SK-N-SH (cell line): ENCODE data around the gene POU2F3. TPM values are rescaled to one million over a fixed set of nuclear protein-coding genes. Genes with fewer than 3 reads are reported as not detected.
"Not testable (repeated sequence)": the region's sequence is repeated elsewhere in the genome, so short reads cannot be mapped to it uniquely, and the experiment has no call there.

Experiments
- CTCF ChIA-PET: fragments of 300-600, 350-600 bp; formaldehyde crosslinking; extraction: SDS; loops from one replicate; lab custom pipeline; 2021; lab: Yijun Ruan, JAX
- POLR2A ChIA-PET: fragments of 350-600 bp; sonication (Branson Sonifier 250); formaldehyde crosslinking; extraction: SDS; loops from one replicate; lab custom pipeline; 2020; ENCODE audit warnings: antibody characterized with exemption, inconsistent platforms; lab: Yijun Ruan, JAX
- DNase-seq: peaks from one replicate; pipeline ENCODE4 v3.0.0; 2012
- H2AFZ ChIP-seq: fragments of 200-600 bp; sonication (generic); 2 replicates; pipeline ENCODE4 v1.8.1; 2016; ENCODE audit warnings: antibody characterized with exemption, mild to moderate bottlenecking, low read depth
- H3F3A ChIP-seq: fragments of 200-600 bp; sonication (generic); replicated peaks from 2 replicates; pipeline ENCODE3; 2016; ENCODE audit warnings: antibody characterized with exemption, mild to moderate bottlenecking; ENCODE audit not compliant: insufficient read depth
- H3K27ac ChIP-seq, 2 experiments: fragments of 200-500 bp in 1 of 2; fragments of 200-600 bp in 1 of 2; sonication (Bioruptor generic) in 1 of 2; sonication (generic), shearing (Covaris generic) in 1 of 2; 2 replicates each; pipeline versions ENCODE4 v1.5.1 to v1.6.1; 2014 to 2016; ENCODE audit warnings: low read depth in 2 of 2, inconsistent platforms in 1 of 2, low read length in 1 of 2, mild to moderate bottlenecking in 1 of 2, mixed read lengths in 1 of 2
- H3K27me3 ChIP-seq: fragments of 200-600 bp; sonication (generic), shearing (Covaris generic); 2 replicates; pipeline ENCODE4 v1.6.1; 2016; ENCODE audit warnings: mixed run types; ENCODE audit not compliant: insufficient read depth
- H3K36me3 ChIP-seq, 2 experiments: fragments of 200-500 bp in 1 of 2; fragments of 200-600 bp in 1 of 2; sonication (Bioruptor generic) in 1 of 2; sonication (generic) in 1 of 2; replicated peaks in 1 of 2; 2 replicates each; pipeline versions ENCODE3 to v1.5.1; 2014 to 2016; ENCODE audit warnings: low read length in 1 of 2, mild to moderate bottlenecking in 1 of 2; ENCODE audit not compliant: insufficient read depth in 2 of 2, control insufficient read depth in 1 of 2
- H3K4me1 ChIP-seq, 2 experiments: fragments of 200-500 bp in 1 of 2; fragments of 200-600 bp in 1 of 2; sonication (Bioruptor generic) in 1 of 2; sonication (generic), shearing (Covaris generic) in 1 of 2; 2 replicates each; pipeline versions ENCODE4 v1.5.1 to v1.6.1; 2014 to 2016; ENCODE audit warnings: low read depth in 1 of 2, low read length in 1 of 2, mixed run types in 1 of 2; ENCODE audit not compliant: insufficient read depth in 2 of 2, control insufficient read depth in 1 of 2
- H3K4me2 ChIP-seq: fragments of 200-600 bp; sonication (generic), shearing (Covaris generic); 2 replicates; pipeline ENCODE4 v1.6.1; 2017; ENCODE audit warnings: mixed run types
- H3K4me3 ChIP-seq, 2 experiments: fragments of 200-500 bp in 1 of 2; fragments of 200-600 bp in 1 of 2; sonication (Bioruptor generic) in 1 of 2; sonication (generic), shearing (Covaris generic) in 1 of 2; 2 replicates each; pipeline versions ENCODE4 v1.5.1 to v1.8.1; 2014 to 2016; ENCODE audit warnings: low read depth in 2 of 2, inconsistent platforms in 1 of 2, low read length in 1 of 2, mild to moderate bottlenecking in 1 of 2, mixed read lengths in 1 of 2, moderate library complexity in 1 of 2
- H3K79me2 ChIP-seq: fragments of 200-600 bp; sonication (generic); 2 replicates; pipeline ENCODE4 v1.8.1; 2017; ENCODE audit warnings: mild to moderate bottlenecking; ENCODE audit not compliant: insufficient read depth
- H3K9ac ChIP-seq: fragments of 200-600 bp; sonication (generic); 2 replicates; pipeline ENCODE4 v1.6.1; 2017; ENCODE audit warnings: mixed run types
- H3K9me2 ChIP-seq: fragments of 200-600 bp; sonication (generic); 2 replicates; pipeline ENCODE4 v1.6.1; 2017; ENCODE audit warnings: mixed run types
- H3K9me3 ChIP-seq: fragments of 200-600 bp; sonication (generic); 2 replicates; pipeline ENCODE4 v1.6.1; 2017; ENCODE audit warnings: mixed run types, mild to moderate bottlenecking, moderate library complexity
- H4K20me1 ChIP-seq: fragments of 200-600 bp; sonication (generic); 2 replicates; pipeline ENCODE4 v1.6.1; 2017; ENCODE audit warnings: mild to moderate bottlenecking, mixed run types; ENCODE audit not compliant: insufficient read depth
- CHD2 ChIP-seq: fragments of 150-350 bp; IDR thresholded peaks from 2 replicates; pipeline ENCODE4 v1.6.1; 2018; ENCODE audit warnings: low read length; ENCODE audit not compliant: partially characterized antibody
- EP300 ChIP-seq, 2 experiments: IDR thresholded peaks; 2 replicates each; pipeline versions ENCODE4 v1.4.0 to v1.6.1; 2012; ENCODE audit warnings: borderline replicate concordance in 1 of 2, low read depth in 1 of 2, low read length in 1 of 2
- EZH2phosphoT487 ChIP-seq: fragments of 200-600 bp; sonication (generic); IDR thresholded peaks from 2 replicates; pipeline ENCODE4 v1.6.1; 2017; ENCODE audit warnings: low read depth, mixed run types, mild to moderate bottlenecking, antibody characterized with exemption, moderate library complexity, borderline replicate concordance
- FOXJ3 ChIP-seq: sonication (generic); formaldehyde crosslinking; IDR thresholded peaks from 2 replicates; pipeline ENCODE4 v1.5.1; 2020; ENCODE audit warnings: mild to moderate bottlenecking, missing genetic modification reagents
- GATA2 ChIP-seq: sonication (generic); formaldehyde crosslinking; IDR thresholded peaks from 2 replicates; pipeline ENCODE4 v1.5.0; 2020; ENCODE audit warnings: mild to moderate bottlenecking, missing genetic modification reagents
- JUND ChIP-seq: IDR thresholded peaks from 2 replicates; pipeline ENCODE4 v1.4.0; 2012
- MEF2A ChIP-seq: IDR thresholded peaks from 2 replicates; pipeline ENCODE4 v1.4.0; 2012; ENCODE audit warnings: low read depth, borderline replicate concordance
- NFIC ChIP-seq: IDR thresholded peaks from 2 replicates; pipeline ENCODE4 v1.4.0; 2012; ENCODE audit warnings: borderline replicate concordance
- POLR2AphosphoS5 ChIP-seq: IDR thresholded peaks from 2 replicates; pipeline ENCODE4 v1.6.1; 2012; ENCODE audit warnings: low read depth, low read length
- REST ChIP-seq: IDR thresholded peaks from 2 replicates; pipeline ENCODE4 v1.6.1; 2012; ENCODE audit warnings: mild to moderate bottlenecking, low read depth, low read length, moderate library complexity
- RFX5 ChIP-seq: IDR thresholded peaks from 2 replicates; pipeline ENCODE4 v1.6.1; 2012; ENCODE audit warnings: mild to moderate bottlenecking, improper control_type of control experiment, low read length
- RXRA ChIP-seq: IDR thresholded peaks from 2 replicates; pipeline ENCODE4 v1.4.0; 2012; ENCODE audit warnings: low read depth, mild to moderate bottlenecking, borderline replicate concordance
- SMC3 ChIP-seq: IDR thresholded peaks from 2 replicates; pipeline ENCODE4 v1.6.1; 2012; ENCODE audit warnings: low read depth, low read length, improper control_type of control experiment
- TAF1 ChIP-seq: IDR thresholded peaks from 2 replicates; pipeline ENCODE4 v1.6.1; 2012; ENCODE audit warnings: low read depth, mild to moderate bottlenecking, low read length, moderate library complexity, borderline replicate concordance
- WGBS: methylation state at CpG from one replicate; pipeline ENCODE4 v1.1.6; 2017; ENCODE audit warnings: low lambda C conversion rate; 5-methylcytosine and 5-hydroxymethylcytosine counted together
- polyA plus RNA-seq, 3 experiments: library from polyadenylated mRNA; depleted of rRNA; stranded (reverse); fragments of >200 nt; gene quantifications; 2 replicates each; pipeline ENCODE4 v1.2.3, GENCODE V29; 2012
- TF ChIP-seq, protein P1 (sequence below): fragments of 200-600 bp; sonication (generic); IDR thresholded peaks from 2 replicates; pipeline ENCODE4 v1.6.1; 2017; ENCODE audit warnings: antibody characterized with exemption, mild to moderate bottlenecking, moderate library complexity
- TF ChIP-seq, protein P2 (sequence below): IDR thresholded peaks from 2 replicates; pipeline ENCODE4; 2012

POU2F3 gene
- polyA plus RNA-seq, 1 of the 3 experiments (the other 2 are of a cell fraction), result 0.02 TPM

GRCh38 chr11:120273432-120273831 lies 33.5 kb downstream of the POU2F3 start:
- no peaks in the 10 kb centered on the region for H3K36me3 ChIP-seq
- no peaks in the 10 kb centered on the region for H3F3A ChIP-seq
- POLR2A ChIA-PET, result no interaction called here
- H4K20me1 ChIP-seq, result no peaks in the 10 kb centered on the region
- H3K27ac ChIP-seq, result no peak overlapping the region
- WGBS, result 92% methylated on average over 2 of the region's 2 CpGs
- H3K79me2 ChIP-seq, result no peaks in the 10 kb centered on the region
- H2AFZ ChIP-seq, result no peak overlapping the region
- H3K4me1 ChIP-seq, result peaks cover 0 to 5% of the 10 kb centered on the region in 2 experiments; a peak in 1 of 4 replicates
- no peaks in the 10 kb centered on the region; the same call in 1 of the 2 replicates for H3K27me3 ChIP-seq
- H3K4me3 ChIP-seq, result no peak overlapping the region
- H3K4me2 ChIP-seq, result no peak overlapping the region
- H3K9ac ChIP-seq, result no peak overlapping the region
- H3K9me3 ChIP-seq, result no peaks in the 10 kb centered on the region
- CTCF ChIA-PET, result interaction anchor here (0.6 to 2.5 kb wide), 3 partner anchors 29 to 60 kb away, joined by 3 to 21 read pairs (median 3); no protein-coding TSS in a partner anchor
- no peak for DNase-seq
- no peaks in the 10 kb centered on the region for H3K9me2 ChIP-seq
- TF ChIP-seq, protein P1, sequence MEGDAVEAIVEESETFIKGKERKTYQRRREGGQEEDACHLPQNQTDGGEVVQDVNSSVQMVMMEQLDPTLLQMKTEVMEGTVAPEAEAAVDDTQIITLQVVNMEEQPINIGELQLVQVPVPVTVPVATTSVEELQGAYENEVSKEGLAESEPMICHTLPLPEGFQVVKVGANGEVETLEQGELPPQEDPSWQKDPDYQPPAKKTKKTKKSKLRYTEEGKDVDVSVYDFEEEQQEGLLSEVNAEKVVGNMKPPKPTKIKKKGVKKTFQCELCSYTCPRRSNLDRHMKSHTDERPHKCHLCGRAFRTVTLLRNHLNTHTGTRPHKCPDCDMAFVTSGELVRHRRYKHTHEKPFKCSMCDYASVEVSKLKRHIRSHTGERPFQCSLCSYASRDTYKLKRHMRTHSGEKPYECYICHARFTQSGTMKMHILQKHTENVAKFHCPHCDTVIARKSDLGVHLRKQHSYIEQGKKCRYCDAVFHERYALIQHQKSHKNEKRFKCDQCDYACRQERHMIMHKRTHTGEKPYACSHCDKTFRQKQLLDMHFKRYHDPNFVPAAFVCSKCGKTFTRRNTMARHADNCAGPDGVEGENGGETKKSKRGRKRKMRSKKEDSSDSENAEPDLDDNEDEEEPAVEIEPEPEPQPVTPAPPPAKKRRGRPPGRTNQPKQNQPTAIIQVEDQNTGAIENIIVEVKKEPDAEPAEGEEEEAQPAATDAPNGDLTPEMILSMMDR, result no peak
- no peak for TF ChIP-seq EZH2phosphoT487
- no peak for TF ChIP-seq CHD2

DNA sequence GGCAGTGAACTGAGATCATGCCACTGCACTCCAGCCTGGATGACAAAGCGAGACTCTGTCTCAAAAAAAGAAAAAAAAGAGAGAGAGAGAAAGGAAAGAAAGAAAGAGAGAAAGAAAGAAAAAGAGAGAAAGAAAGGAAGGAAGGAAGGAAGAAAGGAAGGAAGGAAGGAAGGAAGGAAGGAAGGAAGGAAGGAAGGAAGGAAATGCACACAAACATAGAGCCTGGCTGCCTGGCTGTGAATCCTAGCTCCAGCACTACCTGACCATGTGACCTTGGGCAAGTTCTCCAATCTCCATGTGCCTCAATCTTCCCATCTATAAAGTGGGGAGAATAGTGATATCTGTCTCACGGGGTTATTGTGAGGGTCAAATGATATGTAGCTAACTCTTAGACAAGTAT lies 34.0 kb downstream of the POU2F3 start:
- DNase-seq, H3K4me3 ChIP-seq, H3K4me1 ChIP-seq, H3F3A ChIP-seq, H3K9me3 ChIP-seq, H3K27me3 ChIP-seq, H3K79me2 ChIP-seq, H3K9ac ChIP-seq, H2AFZ ChIP-seq, H3K27ac ChIP-seq, H3K9me2 ChIP-seq, H3K36me3 ChIP-seq, POLR2A ChIA-PET, H3K4me2 ChIP-seq, H4K20me1 ChIP-seq: not testable (repeated sequence)
- 88% methylated on average over 2 of the region's 2 CpGs for WGBS
- CTCF ChIA-PET, result interaction anchor here (0.6 to 2.5 kb wide), 3 partner anchors 28 to 61 kb away, joined by 3 to 21 read pairs (median 3); no protein-coding TSS in a partner anchor

- no peak for DNase-seq
- no peaks in the 10 kb centered on the region; the same call in 1 of the 2 replicates for H3K27me3 ChIP-seq
- no peak overlapping the region for H3K4me3 ChIP-seq
- H3K9me3 ChIP-seq, result no peaks in the 10 kb centered on the region
- H3K4me1 ChIP-seq, result peaks cover 0 to 31% of the 10 kb centered on the region in 2 experiments; a peak in 2 of 4 replicates
- ChIA-PET POLR2A (no interaction called here), CTCF (interaction anchor here (0.6 to 3.1 kb wide), 6 partner anchors 11 to 276 kb away, joined by 3 to 15 read pairs (median 4); partner anchors contain the start of gene POU2F3)
- no peak overlapping the region for H3K27ac ChIP-seq
- WGBS, result 89% methylated on average over 5 of the region's 5 CpGs
- H3K4me2 ChIP-seq, result no peak overlapping the region
- H3F3A ChIP-seq, result no peaks in the 10 kb centered on the region
- no peaks in the 10 kb centered on the region for H3K9me2 ChIP-seq
- H4K20me1 ChIP-seq, result no peaks in the 10 kb centered on the region
- H2AFZ ChIP-seq, result no peak overlapping the region
- H3K79me2 ChIP-seq, result no peaks in the 10 kb centered on the region
- no peaks in the 10 kb centered on the region for H3K36me3 ChIP-seq
- no peak overlapping the region for H3K9ac ChIP-seq
- no peak for TF ChIP-seq RFX5
- TF ChIP-seq JUND, result no peak
- TF ChIP-seq SMC3, result no peak
- TF ChIP-seq MEF2A, result no peak
- no peak for TF ChIP-seq EP300 (IDR thresholded peaks at IDR 0.05; ENCODE audit: borderline replicate concordance in 1 of 2, low read depth in 1 of 2, low read length in 1 of 2)
- TF ChIP-seq, protein P2, sequence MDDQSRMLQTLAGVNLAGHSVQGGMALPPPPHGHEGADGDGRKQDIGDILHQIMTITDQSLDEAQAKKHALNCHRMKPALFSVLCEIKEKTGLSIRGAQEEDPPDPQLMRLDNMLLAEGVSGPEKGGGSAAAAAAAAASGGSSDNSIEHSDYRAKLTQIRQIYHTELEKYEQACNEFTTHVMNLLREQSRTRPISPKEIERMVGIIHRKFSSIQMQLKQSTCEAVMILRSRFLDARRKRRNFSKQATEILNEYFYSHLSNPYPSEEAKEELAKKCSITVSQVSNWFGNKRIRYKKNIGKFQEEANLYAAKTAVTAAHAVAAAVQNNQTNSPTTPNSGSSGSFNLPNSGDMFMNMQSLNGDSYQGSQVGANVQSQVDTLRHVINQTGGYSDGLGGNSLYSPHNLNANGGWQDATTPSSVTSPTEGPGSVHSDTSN, result no peak
- TF ChIP-seq TAF1, result no peak
- TF ChIP-seq POLR2AphosphoS5, result no peak
- TF ChIP-seq GATA2 (CRISPR knock-in tag), result no peak
- no peak for TF ChIP-seq FOXJ3 (CRISPR knock-in tag)
- no peak for TF ChIP-seq NFIC
- TF ChIP-seq REST, result no peak
- TF ChIP-seq RXRA, result no peak
Measured at GRCh38 chr11:120279502-120279901, 39.6 kb downstream of the POU2F3 start.
